HG03175 (cell line): ENCODE results near the gene WDSUB1.

Experiments
- ATAC-seq: cut with Tn5 transposase; IDR thresholded peaks from one replicate; pipeline ENCODE4 v1.9.1; 2021; ENCODE audit warnings: mild to moderate bottlenecking, moderate library complexity; ENCODE audit not compliant: unreplicated experiment

WDSUB1 gene, protein sequence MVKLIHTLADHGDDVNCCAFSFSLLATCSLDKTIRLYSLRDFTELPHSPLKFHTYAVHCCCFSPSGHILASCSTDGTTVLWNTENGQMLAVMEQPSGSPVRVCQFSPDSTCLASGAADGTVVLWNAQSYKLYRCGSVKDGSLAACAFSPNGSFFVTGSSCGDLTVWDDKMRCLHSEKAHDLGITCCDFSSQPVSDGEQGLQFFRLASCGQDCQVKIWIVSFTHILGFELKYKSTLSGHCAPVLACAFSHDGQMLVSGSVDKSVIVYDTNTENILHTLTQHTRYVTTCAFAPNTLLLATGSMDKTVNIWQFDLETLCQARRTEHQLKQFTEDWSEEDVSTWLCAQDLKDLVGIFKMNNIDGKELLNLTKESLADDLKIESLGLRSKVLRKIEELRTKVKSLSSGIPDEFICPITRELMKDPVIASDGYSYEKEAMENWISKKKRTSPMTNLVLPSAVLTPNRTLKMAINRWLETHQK

DNA sequence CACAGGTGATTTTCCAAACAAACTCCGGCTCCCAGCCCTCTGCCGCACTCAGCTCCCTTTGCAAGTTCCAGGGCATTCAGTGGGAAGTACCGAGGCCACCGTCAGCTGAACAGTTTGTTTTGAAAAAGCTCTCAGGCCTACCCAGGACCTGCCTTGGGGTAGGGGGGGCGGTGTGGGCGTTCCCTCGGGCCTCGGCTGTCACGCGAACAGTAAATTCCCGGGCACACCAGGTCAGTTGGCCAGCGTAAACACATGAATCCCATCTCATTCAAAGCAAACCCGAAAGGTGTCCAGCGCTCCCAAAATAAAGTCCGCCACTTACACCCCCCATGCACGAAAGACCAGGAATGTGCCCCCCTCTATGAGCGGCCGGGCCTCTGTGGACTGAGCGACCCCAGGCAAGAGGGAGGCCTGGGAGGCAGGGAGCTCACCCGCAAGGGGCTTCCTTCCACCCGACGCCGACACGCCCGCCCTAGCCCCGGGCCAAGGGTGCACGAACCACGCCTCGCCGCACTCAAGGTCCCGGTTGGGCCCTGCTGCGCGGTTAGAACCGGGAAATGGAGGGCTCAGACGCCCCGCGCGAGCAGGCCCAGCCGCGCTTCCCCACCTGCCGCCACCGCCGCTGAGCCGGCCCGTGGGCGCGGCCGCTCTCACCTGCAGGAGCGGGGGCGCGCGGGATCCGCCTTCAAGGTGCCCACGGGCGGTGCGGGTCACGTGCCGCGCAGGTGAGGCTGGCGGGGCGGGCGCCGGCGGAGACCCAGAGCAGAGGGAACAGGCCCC lies at the start of gene WDSUB1:
Gene WDSUB1, minus strand, starts transcription at position 775 of the 780 bp plus-strand sequence. CDS start 3,634 bp downstream, outside the sequence.
- ATAC-seq = peak; percentile 35

GRCh38 chr2:159326569-159327255 lies 40.2 kb upstream of the WDSUB1 start:
- ATAC-seq = no peak

GRCh38 chr2:159322419-159322818 lies 35.9 kb upstream of the WDSUB1 start:
- ATAC-seq = no peak

DNA sequence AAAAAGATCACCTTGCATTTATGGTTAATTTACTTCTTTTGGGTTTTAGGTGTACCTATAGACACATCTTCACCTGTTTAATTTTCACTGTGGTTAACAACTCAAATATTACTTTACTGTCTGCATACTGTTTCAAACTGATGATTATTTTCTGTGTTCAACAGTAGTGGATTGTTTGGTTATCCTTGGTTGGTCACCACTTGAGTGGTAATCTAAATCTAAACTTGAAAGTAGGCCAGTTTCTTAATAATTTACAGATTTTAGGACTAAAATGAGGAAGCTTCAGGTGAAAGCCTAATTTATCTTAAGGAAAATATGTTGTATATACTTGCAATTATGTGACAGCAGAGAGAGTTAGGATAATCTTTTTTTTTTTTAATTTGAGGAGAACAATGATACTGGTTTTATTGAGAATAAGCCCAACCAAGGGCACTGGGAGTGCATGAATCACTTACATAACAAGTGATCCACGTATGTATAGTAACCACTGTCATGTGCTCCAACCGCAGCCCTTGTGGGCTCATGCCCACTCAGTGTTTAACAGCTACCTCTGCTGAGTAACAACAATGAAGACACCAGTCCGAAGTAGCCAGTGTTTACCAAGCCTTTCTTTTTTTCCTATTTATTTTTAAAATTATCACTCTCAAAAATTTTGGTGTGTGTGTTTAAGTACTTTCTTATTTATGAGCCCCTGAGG lies 31.0 kb upstream of the WDSUB1 start:
- ATAC-seq = peak; percentile 72

- ATAC-seq = no peak
These were observed 21.4 kb upstream of the WDSUB1 start for GRCh38 chr2:159307942-159308341.

DNA sequence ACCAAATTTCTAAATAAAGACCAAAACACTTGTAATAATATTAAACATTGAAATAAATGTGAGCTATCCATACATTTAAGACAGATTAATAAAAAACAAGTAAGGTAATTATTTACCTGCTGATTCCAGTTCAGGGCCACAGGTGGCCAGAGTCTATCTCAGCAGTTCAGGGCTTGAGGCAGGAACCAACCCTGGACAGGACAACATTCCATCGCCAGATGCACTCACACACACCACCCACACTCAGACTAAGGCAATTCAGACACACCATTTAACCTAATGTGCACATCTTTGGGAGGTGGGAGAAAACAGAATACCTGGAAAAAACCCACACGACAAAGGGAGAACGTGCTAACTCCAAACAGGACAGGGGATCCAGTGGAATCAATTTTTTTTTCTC lies 14.1 kb upstream of the WDSUB1 start:
- no peak for ATAC-seq

DNA sequence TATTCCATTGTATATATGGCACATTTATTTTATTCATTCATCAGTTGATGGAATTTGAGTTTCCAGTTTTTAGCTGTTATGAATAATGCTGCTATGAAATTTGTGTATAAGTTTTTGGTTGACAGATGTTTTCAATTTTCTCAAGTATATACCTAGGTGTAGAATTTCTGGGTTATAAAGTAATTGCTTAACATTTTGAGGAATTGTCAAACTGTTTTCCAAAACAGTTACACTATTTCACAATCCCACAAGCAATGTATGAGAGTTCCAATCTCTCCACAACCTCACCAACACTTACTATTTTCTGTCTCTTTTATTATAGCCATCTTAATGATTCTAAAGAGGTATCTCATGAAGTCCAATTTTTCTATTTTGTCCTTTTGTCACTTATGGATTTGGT lies 12.5 kb upstream of the WDSUB1 start:
- ATAC-seq = no peak

DNA sequence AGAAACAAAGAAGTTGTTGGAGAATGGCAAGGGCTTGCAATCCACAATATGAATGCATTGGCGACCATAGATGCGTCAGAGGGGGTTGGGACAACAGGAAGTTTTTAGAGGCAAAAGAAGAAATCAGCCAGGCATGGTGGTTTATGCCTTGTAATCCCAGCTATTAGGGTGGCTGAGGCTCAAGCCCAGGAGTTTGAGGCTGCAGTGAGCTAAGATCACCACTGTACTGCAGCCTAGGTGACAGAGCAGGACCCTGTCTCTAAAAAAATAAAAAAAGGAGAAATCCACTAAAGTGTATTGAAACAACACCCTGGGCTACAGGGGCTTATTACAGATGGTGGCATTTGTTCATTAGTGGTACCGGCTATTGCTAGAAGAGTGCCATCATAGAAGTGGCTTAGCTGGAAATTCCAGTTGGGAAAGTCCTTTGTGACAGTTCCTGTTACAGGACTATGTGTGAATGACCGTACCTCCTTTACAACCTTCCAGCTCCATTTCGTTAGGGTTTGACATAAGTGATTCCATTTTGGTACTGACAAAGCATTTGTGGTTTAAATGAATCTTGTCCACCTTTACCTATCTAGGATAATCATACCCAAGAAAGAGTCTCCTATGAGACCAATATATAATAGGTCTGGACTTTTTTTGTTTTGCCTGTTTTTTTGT lies 10.7 kb upstream of the WDSUB1 start:
- no peak for ATAC-seq

DNA sequence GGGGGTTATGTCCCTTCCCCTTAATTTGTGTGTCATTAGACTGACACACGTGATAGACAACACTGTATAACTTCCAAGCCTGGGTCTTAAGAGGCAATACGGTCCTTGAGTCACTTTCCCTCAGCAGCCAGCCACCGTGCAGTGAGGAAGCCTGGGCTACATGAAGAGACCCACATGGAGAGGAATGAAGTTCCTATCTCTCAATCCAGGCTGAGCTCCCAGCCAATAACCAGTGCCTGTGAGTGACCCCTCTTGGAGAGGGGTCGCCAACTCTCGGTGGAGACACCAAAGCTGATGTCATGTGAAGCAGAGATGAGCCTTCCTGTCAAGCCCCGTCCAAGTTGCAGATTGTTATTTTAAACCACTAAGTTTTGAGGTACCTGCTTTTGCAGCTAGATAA lies 5.7 kb upstream of the WDSUB1 start:
- no peak for ATAC-seq

DNA sequence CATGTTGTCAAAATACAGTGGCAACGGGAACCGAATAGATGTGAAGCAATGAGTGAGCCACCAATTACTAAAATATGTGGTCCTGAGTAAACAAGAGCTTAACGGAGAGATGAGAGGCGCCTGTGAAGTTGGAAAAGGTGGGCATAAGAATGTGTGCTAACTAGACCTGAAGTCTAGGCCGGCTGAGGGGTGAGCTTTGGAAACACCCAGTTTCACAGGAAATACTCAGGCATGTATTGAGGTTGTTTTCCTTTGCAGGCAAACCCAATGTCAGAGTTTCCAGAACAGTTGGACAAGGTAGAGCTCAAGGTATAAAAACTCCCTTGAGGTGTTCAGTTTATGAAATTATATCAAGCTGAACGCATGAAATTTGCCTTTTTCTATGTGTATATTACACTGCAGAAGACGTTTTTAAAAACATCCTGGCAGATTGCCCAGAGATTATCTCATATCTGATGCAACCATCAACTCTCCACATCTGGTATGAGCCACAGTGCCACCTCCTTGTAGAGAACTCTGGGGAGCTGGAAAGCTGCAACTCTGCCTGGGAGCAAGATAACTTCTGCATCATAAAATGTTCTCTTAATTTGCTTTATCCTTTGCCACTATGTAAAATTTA lies 3.9 kb upstream of the WDSUB1 start:
- ATAC-seq = no peak

GRCh38 chr2:159287733-159288132 lies 1.2 kb upstream of the WDSUB1 start:
- no peak for ATAC-seq

GRCh38 chr2:159286709-159287441 lies 372 bp upstream of the WDSUB1 start:
- ATAC-seq = peak; percentile 89

DNA sequence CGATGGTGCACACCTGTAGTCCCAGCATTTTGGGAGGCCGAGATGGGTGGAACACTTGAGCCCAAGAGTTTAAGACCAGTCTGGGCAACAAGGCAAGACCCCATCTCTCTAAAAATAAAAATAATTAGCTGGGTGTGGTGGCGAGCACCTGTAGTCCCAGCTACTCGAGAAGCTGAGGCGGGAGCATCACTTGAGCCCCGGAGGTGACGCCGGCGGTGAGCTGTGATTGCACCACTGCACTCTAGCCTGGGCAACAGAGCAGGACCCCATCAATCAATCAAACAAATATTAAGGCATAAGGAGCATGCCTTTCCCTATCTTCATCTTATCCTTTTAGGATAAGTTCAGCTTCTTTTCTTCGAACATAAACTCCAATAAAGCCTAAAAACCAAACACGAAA lies 1.1 kb downstream of the WDSUB1 start:
- no peak for ATAC-seq

DNA sequence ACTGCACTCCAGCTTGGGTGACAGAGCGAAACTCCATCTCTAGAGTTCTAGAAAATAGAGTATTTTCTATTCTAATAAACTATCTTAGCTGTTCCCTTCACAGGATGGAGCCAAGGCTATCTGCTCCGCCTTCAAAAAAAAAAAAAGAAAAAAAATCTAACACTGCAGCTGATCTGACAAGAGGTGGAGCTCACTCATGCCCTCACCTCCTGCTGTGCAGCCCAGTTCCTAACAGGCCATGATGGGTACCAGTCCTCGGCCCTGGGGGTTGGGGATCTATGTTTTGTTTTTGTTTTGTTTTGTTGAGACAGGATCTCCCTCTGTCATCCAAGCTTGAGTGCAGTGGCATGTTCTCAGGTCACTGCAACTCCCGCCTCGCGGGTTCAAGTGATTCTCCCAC lies 3.0 kb downstream of the WDSUB1 start:
- no peak for ATAC-seq

DNA sequence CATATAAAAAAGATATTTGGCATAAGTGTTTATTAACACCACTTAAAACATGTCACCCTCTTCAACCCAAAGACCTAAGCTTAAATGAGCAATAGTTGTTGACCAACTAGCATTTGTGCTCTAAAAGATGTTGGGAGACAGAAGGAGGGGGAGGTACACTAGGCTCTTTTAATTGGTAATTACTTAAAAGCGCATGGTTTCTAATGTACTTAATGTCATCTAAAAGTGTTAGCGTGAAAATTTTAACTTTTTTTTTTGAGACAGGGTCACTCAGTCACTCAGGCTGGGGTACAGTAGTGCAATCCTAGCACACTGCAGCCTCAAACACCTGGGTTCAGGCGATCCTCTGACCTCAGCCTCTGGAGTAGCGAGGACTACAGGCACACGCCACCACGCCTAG lies 5.5 kb downstream of the WDSUB1 start:
- no peak for ATAC-seq

DNA sequence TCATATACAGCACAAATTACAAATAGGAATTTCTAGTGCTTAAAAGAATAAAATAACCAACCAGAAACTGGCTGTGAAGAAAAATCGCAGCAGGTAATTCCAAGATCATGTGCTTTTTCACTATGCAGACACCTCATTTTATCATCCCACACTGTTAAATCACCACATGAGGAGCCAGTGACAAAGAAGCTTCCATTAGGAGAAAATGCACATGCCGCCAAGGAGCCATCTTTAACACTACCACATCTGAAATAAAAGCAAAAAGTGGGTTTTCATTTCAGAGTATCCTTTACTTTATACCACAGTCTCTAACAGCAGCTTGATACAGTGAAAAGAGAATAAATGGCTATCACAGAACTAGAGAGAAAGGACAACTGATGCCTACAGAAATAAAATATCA lies 6.8 kb downstream of the WDSUB1 start:
- ATAC-seq = no peak

GRCh38 chr2:159275111-159275510 lies 11.4 kb downstream of the WDSUB1 start:
- ATAC-seq = peak; percentile 62

DNA sequence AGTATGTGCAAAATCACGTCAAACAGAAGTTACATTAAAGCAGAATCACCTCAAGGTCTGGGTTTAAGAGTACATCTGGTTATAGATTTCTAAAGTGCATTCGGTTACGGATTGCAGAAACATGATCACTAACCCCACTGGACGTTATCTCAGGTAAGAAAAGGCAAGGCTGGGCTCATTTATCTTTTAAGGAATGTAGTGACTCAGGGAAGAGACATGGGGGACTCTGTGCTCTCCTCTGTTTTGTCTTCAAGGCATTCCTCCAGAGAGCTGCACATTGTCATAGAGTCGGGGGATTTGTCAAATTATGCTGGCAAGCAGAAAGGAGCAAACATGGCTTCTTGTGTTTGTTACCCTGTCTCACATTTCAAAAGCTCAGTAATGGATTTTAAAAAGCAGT lies 14.3 kb downstream of the WDSUB1 start:
- ATAC-seq = no peak

- ATAC-seq = no peak
These were observed 15.6 kb downstream of the WDSUB1 start for GRCh38 chr2:159270744-159271379.
